Trophoblast cell (in vitro differentiated cells and primary cell): ENCODE data around the gene LEP.

Experiments used
- DNase-seq, 2 donors: peaks; one replicate each; pipeline ENCODE4 v3.0.0-alpha.2; 2016
- H2AFZ ChIP-seq: 2 replicates; pipeline ENCODE4 v1.6.1; 2013; ENCODE audit warnings: low read length, moderate library complexity, mild to moderate bottlenecking; ENCODE audit not compliant: insufficient read depth, poor library complexity
- H2AK5ac ChIP-seq: 2 replicates; pipeline ENCODE4 v1.6.1; 2013; ENCODE audit warnings: mild to moderate bottlenecking, low read length
- H2BK120ac ChIP-seq: 2 replicates; pipeline ENCODE4 v1.6.1; 2013; ENCODE audit warnings: low read length, mild to moderate bottlenecking, moderate library complexity; ENCODE audit not compliant: insufficient read depth, poor library complexity
- H2BK12ac ChIP-seq: 2 replicates; pipeline ENCODE4 v1.6.1; 2013; ENCODE audit warnings: mild to moderate bottlenecking, low read length, moderate library complexity
- H2BK5ac ChIP-seq: 2 replicates; pipeline ENCODE4 v1.6.1; 2013; ENCODE audit warnings: low read length, low read depth, moderate library complexity, mild to moderate bottlenecking; ENCODE audit not compliant: poor library complexity
- H3K14ac ChIP-seq: 2 replicates; pipeline ENCODE4 v1.6.1; 2013; ENCODE audit warnings: mild to moderate bottlenecking, low read length
- H3K18ac ChIP-seq: 2 replicates; pipeline ENCODE4 v1.6.1; 2013; ENCODE audit warnings: mild to moderate bottlenecking, low read length
- H3K23ac ChIP-seq: 2 replicates; pipeline ENCODE4 v1.6.1; 2013; ENCODE audit warnings: low read length
- H3K27ac ChIP-seq: 2 replicates; pipeline ENCODE4 v1.5.1; 2013; ENCODE audit warnings: low read depth, mild to moderate bottlenecking, inconsistent platforms, low read length, moderate library complexity
- H3K27me3 ChIP-seq: 2 replicates; pipeline ENCODE4 v1.6.1; 2013; ENCODE audit warnings: inconsistent platforms, mild to moderate bottlenecking, low read length, moderate library complexity; ENCODE audit not compliant: insufficient read depth
- H3K36me3 ChIP-seq, 2 experiments: 1 replicate in 1 of 2; 2 replicates in 1 of 2; pipeline ENCODE4 v1.6.1; 2013; ENCODE audit warnings: low read length in 2 of 2, mild to moderate bottlenecking in 2 of 2, moderate library complexity in 1 of 2; ENCODE audit not compliant: insufficient read depth in 2 of 2, control insufficient read depth in 1 of 2
- H3K4ac ChIP-seq: 2 replicates; pipeline ENCODE4 v1.6.1; 2013; ENCODE audit warnings: low read depth, mild to moderate bottlenecking, low read length, moderate library complexity
- H3K4me1 ChIP-seq, 2 experiments: 1 replicate in 1 of 2; 2 replicates in 1 of 2; pipeline ENCODE4 v1.6.1; 2013; ENCODE audit warnings: low read length in 2 of 2, mild to moderate bottlenecking in 2 of 2, moderate library complexity in 1 of 2; ENCODE audit not compliant: insufficient read depth in 2 of 2, control insufficient read depth in 1 of 2
- H3K4me2 ChIP-seq: 2 replicates; pipeline ENCODE4 v1.6.1; 2013; ENCODE audit warnings: inconsistent platforms, mild to moderate bottlenecking, low read length, moderate library complexity
- H3K4me3 ChIP-seq: 2 replicates; pipeline ENCODE4 v1.5.1; 2013; ENCODE audit warnings: mild to moderate bottlenecking, low read depth, low read length, inconsistent platforms
- H3K79me1 ChIP-seq: one replicate; pipeline ENCODE4 v1.6.1; 2013; ENCODE audit warnings: low read length
- H3K79me2 ChIP-seq: 2 replicates; pipeline ENCODE4 v1.6.1; 2013; ENCODE audit warnings: low read length, mild to moderate bottlenecking; ENCODE audit not compliant: control insufficient read depth, insufficient read depth, poor library complexity
- H3K9ac ChIP-seq: 2 replicates; pipeline ENCODE4 v1.6.1; 2013; ENCODE audit warnings: mild to moderate bottlenecking, low read length
- H3K9me3 ChIP-seq: 2 replicates; pipeline ENCODE4 v1.6.1; 2013; ENCODE audit warnings: low read depth, mild to moderate bottlenecking, control low read depth, inconsistent platforms, low read length; ENCODE audit not compliant: insufficient read depth
- H4K12ac ChIP-seq: 2 replicates; pipeline ENCODE4 v1.6.1; 2013; ENCODE audit warnings: low read depth, mild to moderate bottlenecking, low read length, moderate library complexity
- H4K8ac ChIP-seq: 2 replicates; pipeline ENCODE4 v1.6.1; 2013; ENCODE audit warnings: low read depth, mild to moderate bottlenecking, low read length, moderate library complexity
- H4K91ac ChIP-seq: one replicate; pipeline ENCODE4 v1.6.1; 2013; ENCODE audit warnings: low read depth, mild to moderate bottlenecking, low read length, moderate library complexity
- WGBS: extraction: QIAGEN DNeasy Blood & Tissue Kit; methylation state at CpG from one replicate; pipeline ENCODE4 v1.1.7; 2013; ENCODE audit warnings: missing lambda C conversion rate; ENCODE audit not compliant: insufficient read length, insufficient coverage; ENCODE audit errors: extremely low coverage; 5-methylcytosine and 5-hydroxymethylcytosine counted together

The LEP gene

DNA sequence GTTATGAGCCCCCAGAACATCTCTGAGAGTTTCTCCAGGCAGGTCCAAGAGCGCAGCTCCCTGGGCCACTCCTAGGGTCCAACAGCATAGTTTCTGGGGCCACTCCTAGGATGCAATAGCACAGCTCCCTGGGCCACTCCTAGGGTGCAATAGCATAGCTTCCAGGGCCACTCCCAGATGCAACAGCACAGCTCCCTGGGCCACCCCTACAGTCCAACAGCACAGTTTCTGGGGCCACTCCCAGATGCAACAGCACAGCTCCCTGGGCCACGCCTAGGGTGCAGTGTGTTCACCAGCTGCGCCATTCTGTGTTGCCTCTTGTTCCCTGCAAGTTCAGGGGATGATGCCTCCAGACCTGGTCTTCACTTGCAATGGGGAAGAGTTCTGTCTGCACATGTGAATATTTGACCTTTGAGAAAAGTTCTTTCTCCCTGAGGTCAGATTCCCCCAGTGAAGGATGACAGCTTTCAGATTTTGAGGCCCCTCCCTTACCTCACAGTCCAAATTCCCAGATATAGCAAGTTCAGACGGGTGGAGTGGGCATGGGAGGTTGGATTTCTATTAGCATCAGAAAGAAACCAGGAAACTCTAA, 43.0 kb upstream of the LEP start:
- H4K12ac ChIP-seq, result no peak overlapping the region
- no peak overlapping the region for H2BK120ac ChIP-seq
- H3K79me1 ChIP-seq, result no peaks in the 10 kb centered on the region
- H3K9me3 ChIP-seq, result peaks cover 20% of the 10 kb centered on the region
- H2BK12ac ChIP-seq, result no peak overlapping the region
- H4K8ac ChIP-seq, result no peak overlapping the region
- H3K79me2 ChIP-seq, result no peaks in the 10 kb centered on the region
- H3K4me1 ChIP-seq, result peaks cover 0 to 8% of the 10 kb centered on the region in 2 experiments
- H2AK5ac ChIP-seq, result no peak overlapping the region
- H3K9ac ChIP-seq, result no peak overlapping the region
- H3K27me3 ChIP-seq, result peaks cover 27% of the 10 kb centered on the region
- no peak overlapping the region for H3K4ac ChIP-seq
- H3K4me2 ChIP-seq, result no peak overlapping the region
- H3K18ac ChIP-seq, result no peak overlapping the region
- H3K23ac ChIP-seq, result no peak overlapping the region
- no peak overlapping the region for H3K4me3 ChIP-seq
- no peak overlapping the region for H4K91ac ChIP-seq
- WGBS, result no CpG with 5 or more reads among the region's 4 CpGs
- H3K36me3 ChIP-seq, result no peaks in the 10 kb centered on the region
- no peak for DNase-seq
- H3K27ac ChIP-seq, result no peak overlapping the region
- H3K14ac ChIP-seq, result no peak overlapping the region
- no peak overlapping the region for H2AFZ ChIP-seq
- no peak overlapping the region for H2BK5ac ChIP-seq

DNA sequence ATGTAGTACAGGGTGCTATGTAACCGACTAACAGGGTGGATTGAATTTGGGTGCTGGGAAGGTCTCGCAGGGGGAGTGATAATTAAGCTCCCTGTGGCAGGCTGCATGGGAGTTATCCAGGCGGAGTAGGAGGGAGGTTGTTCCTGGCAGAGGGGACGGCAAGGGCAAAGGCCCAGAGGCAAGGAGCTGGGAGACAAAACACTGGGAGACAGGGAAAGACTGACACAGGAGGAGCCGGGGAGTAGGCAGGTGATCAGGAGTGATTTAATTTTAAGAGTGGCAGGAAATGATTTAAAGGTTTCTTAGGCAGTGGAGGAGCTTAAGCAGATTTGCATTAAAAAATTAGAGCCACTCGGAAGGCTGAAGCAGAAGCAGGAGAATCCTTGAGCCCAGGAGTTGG, 40.7 kb upstream of the LEP start:
- WGBS, result no CpG with 5 or more reads among the region's 6 CpGs
- no peak for DNase-seq
- H2BK12ac ChIP-seq, result no peak overlapping the region
- no peak overlapping the region for H3K18ac ChIP-seq
- H4K12ac ChIP-seq, result no peak overlapping the region
- H3K4me2 ChIP-seq, result no peak overlapping the region
- H3K4me1 ChIP-seq, result peaks cover 0 to 8% of the 10 kb centered on the region in 2 experiments
- no peaks in the 10 kb centered on the region for H3K79me2 ChIP-seq
- no peaks in the 10 kb centered on the region for H3K79me1 ChIP-seq
- H2BK120ac ChIP-seq, result no peak overlapping the region
- H3K9me3 ChIP-seq, result peaks cover 16% of the 10 kb centered on the region
- no peak overlapping the region for H3K4ac ChIP-seq
- H4K8ac ChIP-seq, result no peak overlapping the region
- H3K23ac ChIP-seq, result no peak overlapping the region
- no peaks in the 10 kb centered on the region for H3K36me3 ChIP-seq
- no peak overlapping the region for H3K14ac ChIP-seq
- H2AK5ac ChIP-seq, result no peak overlapping the region
- H3K27me3 ChIP-seq, result peaks cover 30% of the 10 kb centered on the region
- no peak overlapping the region for H3K4me3 ChIP-seq
- no peak overlapping the region for H3K27ac ChIP-seq
- H2AFZ ChIP-seq, result no peak overlapping the region
- no peak overlapping the region for H2BK5ac ChIP-seq
- H3K9ac ChIP-seq, result no peak overlapping the region
- no peak overlapping the region for H4K91ac ChIP-seq

DNA sequence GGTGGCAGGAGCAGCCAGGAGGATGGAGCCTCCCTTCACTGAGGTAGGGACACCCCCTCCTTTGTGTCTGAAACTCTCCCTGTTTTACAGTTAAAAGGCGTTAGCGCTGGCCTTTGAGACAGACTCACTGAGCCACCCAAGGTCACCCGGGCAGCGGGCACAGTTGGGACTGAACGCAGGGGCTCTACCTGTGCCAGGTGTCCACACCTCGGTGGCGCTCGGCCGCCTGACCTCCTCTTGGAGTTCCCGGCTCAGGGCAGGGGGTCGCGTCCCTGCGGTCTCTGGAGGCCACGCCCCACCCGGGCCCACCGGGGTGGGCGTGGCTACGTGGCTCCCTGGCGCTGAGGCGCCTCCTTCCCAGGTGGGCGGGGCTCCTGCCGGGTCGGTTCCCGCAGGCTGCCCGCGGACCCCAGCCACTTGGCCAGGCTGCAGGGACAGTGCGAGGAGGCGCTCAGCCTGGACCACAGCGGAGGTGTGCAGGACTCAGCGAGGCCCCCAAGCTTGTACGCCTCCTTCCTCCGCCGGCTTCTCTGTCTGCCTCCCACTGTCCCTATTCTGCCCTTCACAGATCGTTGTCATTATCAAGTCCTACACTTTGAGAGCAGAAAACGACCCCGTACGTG, 39.9 kb upstream of the LEP start:
- Histone ChIP-seq H2AFZ (peak overlapping the region; percentile 40), H2BK120ac (no peak overlapping the region), H4K8ac (no peak overlapping the region), H3K9ac (no peak overlapping the region), H3K79me2 (no peaks in the 10 kb centered on the region), H3K14ac (no peak overlapping the region), H3K27ac (no peak overlapping the region), H3K18ac (no peak overlapping the region), H2BK12ac (no peak overlapping the region), H3K4me2 (peak overlapping the region; percentile 67), H3K36me3 (no peaks in the 10 kb centered on the region), H4K12ac (no peak overlapping the region), H3K4me1 (peaks cover 0 to 8% of the 10 kb centered on the region in 2 experiments), H4K91ac (no peak overlapping the region), H3K4me3 (peak overlapping the region; percentile 44), H3K23ac (no peak overlapping the region), H3K79me1 (no peaks in the 10 kb centered on the region), H2BK5ac (no peak overlapping the region), H3K9me3 (peaks cover 16% of the 10 kb centered on the region), H3K27me3 (peaks cover 30% of the 10 kb centered on the region), H2AK5ac (no peak overlapping the region), H3K4ac (no peak overlapping the region)
- no peak for DNase-seq
- no CpG with 5 or more reads among the region's 37 CpGs for WGBS

DNA sequence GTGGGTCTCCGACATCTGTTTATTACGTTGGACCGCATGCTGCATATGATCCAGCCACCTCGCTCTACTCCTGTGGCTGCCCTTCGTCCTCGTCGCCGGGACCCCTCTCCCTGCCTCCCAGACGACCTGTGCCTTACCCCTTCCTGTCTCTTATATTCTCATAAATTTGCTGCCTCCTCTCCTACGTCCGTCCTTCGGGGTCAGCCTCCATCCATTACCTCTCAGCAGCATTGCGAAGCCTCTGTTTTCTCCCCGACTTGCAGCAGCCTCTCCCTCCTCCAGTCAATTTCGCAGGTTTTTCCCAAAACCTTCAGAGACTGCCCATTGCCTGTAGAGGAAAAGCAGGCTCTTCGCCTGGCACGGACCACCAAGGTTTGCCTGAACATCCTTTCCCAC, 39.4 kb upstream of the LEP start:
- Histone ChIP-seq H3K79me1 (no peaks in the 10 kb centered on the region), H3K9me3 (peaks cover 16% of the 10 kb centered on the region), H3K4ac (no peak overlapping the region), H3K27ac (no peak overlapping the region), H3K4me1 (peaks cover 0 to 8% of the 10 kb centered on the region in 2 experiments), H3K18ac (no peak overlapping the region), H3K23ac (no peak overlapping the region), H2BK5ac (no peak overlapping the region), H3K27me3 (peaks cover 30% of the 10 kb centered on the region), H2BK12ac (no peak overlapping the region), H3K4me2 (peak overlapping the region; percentile 67), H2AK5ac (no peak overlapping the region), H3K4me3 (peak overlapping the region; percentile 17), H4K8ac (no peak overlapping the region), H3K79me2 (no peaks in the 10 kb centered on the region), H3K9ac (no peak overlapping the region), H3K36me3 (no peaks in the 10 kb centered on the region), H4K12ac (no peak overlapping the region), H3K14ac (no peak overlapping the region), H2BK120ac (no peak overlapping the region), H4K91ac (no peak overlapping the region), H2AFZ (no peak overlapping the region)
- no CpG with 5 or more reads among the region's 17 CpGs for WGBS
- no peak for DNase-seq
